HL-60 (cell line): ENCODE measurements around the gene RHBDD1.

ENCODE experiments used
- DNase-seq, 2 experiments: peaks; one replicate each; pipeline ENCODE4 v3.0.0-alpha.2; 2010 to 2020; ENCODE audit warnings: low read depth in 1 of 2, low spot score in 1 of 2
- H3K27ac ChIP-seq: fragments of 250-450 bp; sonication (Bioruptor Pico); replicated peaks from 2 replicates; pipeline ENCODE4 v1.5.1; 2020; ENCODE audit warnings: mild to moderate bottlenecking, moderate library complexity
- H3K27me3 ChIP-seq: fragments of 250-450 bp; sonication (Bioruptor Pico); 2 replicates; pipeline ENCODE4 v1.5.1; 2021; ENCODE audit warnings: mild to moderate bottlenecking, moderate library complexity; ENCODE audit not compliant: insufficient read depth, poor library complexity, severe bottlenecking
- H3K4me3 ChIP-seq: replicated peaks from 2 replicates; pipeline ENCODE4 v1.5.1; 2011; ENCODE audit warnings: mild to moderate bottlenecking, control low read depth, low read length; ENCODE audit not compliant: insufficient read depth
- GABPA ChIP-seq: IDR thresholded peaks from 2 replicates; pipeline ENCODE4 v1.6.1; 2012; ENCODE audit warnings: low read depth
- POLR2AphosphoS5 ChIP-seq: IDR thresholded peaks from 2 replicates; pipeline ENCODE4 v1.6.1; 2012; ENCODE audit warnings: low read depth
- SPI1 ChIP-seq: IDR thresholded peaks from 2 replicates; pipeline ENCODE4 v1.6.1; 2012; ENCODE audit warnings: low read depth, mild to moderate bottlenecking, borderline replicate concordance
- TF ChIP-seq, protein P1 (sequence below): IDR thresholded peaks from 2 replicates; pipeline ENCODE4 v1.6.1; 2012; ENCODE audit warnings: low read depth; ENCODE audit not compliant: insufficient replicate concordance
- TF ChIP-seq, protein P2 (sequence below): IDR thresholded peaks from one replicate; pipeline ENCODE4 v1.5.1; 2011; ENCODE audit warnings: low read length, control low read depth, inconsistent platforms; ENCODE audit not compliant: insufficient read depth

The RHBDD1 gene

GRCh38 chr2:226860087-226860486, 24.2 kb downstream of the RHBDD1 start:
- no peak overlapping the region for H3K4me3 ChIP-seq
- TF ChIP-seq SPI1 = no peak
- no peaks in the 10 kb centered on the region for H3K27me3 ChIP-seq
- DNase-seq = no peak
- no peak overlapping the region for H3K27ac ChIP-seq

DNA sequence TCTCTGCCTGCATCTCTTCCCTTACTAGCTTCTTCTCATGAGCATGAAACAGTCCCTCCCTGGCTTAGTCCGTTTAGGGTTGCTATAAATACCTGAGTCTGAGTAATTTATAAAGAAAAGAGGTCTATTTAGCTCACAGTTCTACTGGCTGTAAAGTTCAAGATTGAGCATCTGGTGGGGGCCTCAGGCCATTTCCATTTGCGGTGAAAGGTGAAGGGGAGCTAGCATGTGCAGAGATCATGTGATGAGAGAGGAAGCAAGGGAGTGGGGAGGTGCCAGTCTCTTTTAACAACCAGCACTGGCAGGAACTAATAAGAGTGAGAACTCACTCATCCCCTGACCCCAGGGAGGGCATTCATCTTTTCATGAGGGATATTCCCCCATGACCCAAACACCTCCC, 26.8 kb downstream of the RHBDD1 start:
- Histone ChIP-seq H3K27me3 (no peaks in the 10 kb centered on the region), H3K27ac (no peak overlapping the region), H3K4me3 (no peak overlapping the region)
- TF ChIP-seq, protein P1, sequence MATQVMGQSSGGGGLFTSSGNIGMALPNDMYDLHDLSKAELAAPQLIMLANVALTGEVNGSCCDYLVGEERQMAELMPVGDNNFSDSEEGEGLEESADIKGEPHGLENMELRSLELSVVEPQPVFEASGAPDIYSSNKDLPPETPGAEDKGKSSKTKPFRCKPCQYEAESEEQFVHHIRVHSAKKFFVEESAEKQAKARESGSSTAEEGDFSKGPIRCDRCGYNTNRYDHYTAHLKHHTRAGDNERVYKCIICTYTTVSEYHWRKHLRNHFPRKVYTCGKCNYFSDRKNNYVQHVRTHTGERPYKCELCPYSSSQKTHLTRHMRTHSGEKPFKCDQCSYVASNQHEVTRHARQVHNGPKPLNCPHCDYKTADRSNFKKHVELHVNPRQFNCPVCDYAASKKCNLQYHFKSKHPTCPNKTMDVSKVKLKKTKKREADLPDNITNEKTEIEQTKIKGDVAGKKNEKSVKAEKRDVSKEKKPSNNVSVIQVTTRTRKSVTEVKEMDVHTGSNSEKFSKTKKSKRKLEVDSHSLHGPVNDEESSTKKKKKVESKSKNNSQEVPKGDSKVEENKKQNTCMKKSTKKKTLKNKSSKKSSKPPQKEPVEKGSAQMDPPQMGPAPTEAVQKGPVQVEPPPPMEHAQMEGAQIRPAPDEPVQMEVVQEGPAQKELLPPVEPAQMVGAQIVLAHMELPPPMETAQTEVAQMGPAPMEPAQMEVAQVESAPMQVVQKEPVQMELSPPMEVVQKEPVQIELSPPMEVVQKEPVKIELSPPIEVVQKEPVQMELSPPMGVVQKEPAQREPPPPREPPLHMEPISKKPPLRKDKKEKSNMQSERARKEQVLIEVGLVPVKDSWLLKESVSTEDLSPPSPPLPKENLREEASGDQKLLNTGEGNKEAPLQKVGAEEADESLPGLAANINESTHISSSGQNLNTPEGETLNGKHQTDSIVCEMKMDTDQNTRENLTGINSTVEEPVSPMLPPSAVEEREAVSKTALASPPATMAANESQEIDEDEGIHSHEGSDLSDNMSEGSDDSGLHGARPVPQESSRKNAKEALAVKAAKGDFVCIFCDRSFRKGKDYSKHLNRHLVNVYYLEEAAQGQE = no peak
- no peak for TF ChIP-seq SPI1
- no peak for TF ChIP-seq POLR2AphosphoS5
- TF ChIP-seq, protein P2, sequence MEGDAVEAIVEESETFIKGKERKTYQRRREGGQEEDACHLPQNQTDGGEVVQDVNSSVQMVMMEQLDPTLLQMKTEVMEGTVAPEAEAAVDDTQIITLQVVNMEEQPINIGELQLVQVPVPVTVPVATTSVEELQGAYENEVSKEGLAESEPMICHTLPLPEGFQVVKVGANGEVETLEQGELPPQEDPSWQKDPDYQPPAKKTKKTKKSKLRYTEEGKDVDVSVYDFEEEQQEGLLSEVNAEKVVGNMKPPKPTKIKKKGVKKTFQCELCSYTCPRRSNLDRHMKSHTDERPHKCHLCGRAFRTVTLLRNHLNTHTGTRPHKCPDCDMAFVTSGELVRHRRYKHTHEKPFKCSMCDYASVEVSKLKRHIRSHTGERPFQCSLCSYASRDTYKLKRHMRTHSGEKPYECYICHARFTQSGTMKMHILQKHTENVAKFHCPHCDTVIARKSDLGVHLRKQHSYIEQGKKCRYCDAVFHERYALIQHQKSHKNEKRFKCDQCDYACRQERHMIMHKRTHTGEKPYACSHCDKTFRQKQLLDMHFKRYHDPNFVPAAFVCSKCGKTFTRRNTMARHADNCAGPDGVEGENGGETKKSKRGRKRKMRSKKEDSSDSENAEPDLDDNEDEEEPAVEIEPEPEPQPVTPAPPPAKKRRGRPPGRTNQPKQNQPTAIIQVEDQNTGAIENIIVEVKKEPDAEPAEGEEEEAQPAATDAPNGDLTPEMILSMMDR = no peak
- TF ChIP-seq GABPA = no peak
- DNase-seq = no peak

GRCh38 chr2:226865273-226865672, 29.4 kb downstream of the RHBDD1 start:
- Histone ChIP-seq H3K4me3 (no peak overlapping the region), H3K27me3 (no peaks in the 10 kb centered on the region), H3K27ac (no peak overlapping the region)
- no peak for DNase-seq
- TF ChIP-seq SPI1 (no peak), GABPA (no peak), POLR2AphosphoS5 (no peak)
- TF ChIP-seq, protein P2 = no peak
- TF ChIP-seq, protein P1 = no peak

DNA sequence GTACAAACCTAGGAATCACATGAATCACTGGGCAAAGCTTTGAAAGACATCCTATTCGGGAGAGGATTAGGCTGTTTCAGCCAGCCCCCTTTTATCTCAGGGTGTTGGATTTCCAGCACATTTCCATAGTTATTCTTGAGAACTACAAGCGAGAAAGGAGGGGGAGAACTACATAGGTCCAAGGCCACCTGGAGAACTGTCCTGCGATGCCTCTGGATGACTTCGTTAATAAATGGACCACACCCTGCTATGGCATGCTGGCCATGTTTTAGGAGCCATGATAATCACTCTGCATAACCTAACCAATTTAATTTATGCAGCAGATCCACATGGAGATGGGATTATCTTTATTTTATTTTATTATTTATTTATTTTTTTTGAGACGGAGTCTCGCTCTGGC, 29.9 kb downstream of the RHBDD1 start:
- DNase-seq = no peak
- H3K4me3 ChIP-seq = no peak overlapping the region
- no peak overlapping the region for H3K27ac ChIP-seq
- H3K27me3 ChIP-seq = no peaks in the 10 kb centered on the region
- TF ChIP-seq, protein P1 = no peak
- TF ChIP-seq, protein P2 = no peak
- TF ChIP-seq POLR2AphosphoS5 (no peak), SPI1 (no peak), GABPA (no peak)
